Endometrial microvascular endothelial cells (primary cell): ENCODE data around the gene FEZF2. TPM values are rescaled to one million over a fixed set of nuclear protein-coding genes. Genes with fewer than 3 reads are reported as not detected.

ENCODE experiments used
- in situ Hi-C: cut with HindIII; loops from 2 replicates; pipeline ENCODE4 v1.10.0; 2017; ENCODE audit warnings: low sequenced_read_pairs, low pct_unique_long_range_greater_than_20kb; ENCODE audit errors: inconsistent ontology term
- total RNA-seq: library from RNA; depleted of rRNA; stranded (reverse); fragments of >200 nt; gene quantifications from one replicate; pipeline ENCODE4 v1.2.3, GENCODE V29; 2015; ENCODE audit errors: inconsistent ontology term

FEZF2 gene
- total RNA-seq, result not detected

DNA sequence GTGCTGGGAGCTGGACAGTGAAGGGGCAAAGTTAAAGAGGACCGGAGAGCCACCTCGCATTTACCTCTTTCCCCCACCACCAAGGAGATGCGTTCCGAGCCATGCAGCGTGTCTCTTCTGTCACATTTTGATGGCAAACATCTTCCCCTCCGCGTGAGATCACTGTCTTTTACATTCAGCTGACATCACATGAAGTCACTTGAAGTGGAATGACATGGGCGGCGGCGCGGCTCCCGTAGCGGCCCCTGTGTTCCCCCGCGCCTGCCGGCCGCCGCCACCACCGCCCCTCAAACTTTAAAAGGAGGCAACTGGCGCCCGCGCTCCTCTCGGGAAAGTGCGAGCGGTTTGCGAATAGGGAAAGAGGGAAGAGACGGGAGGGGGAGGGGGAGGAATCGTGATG, at the start of gene FEZF2:
Gene FEZF2 (minus strand): TSS at position 336 of the 400 bp plus-strand sequence. CDS start 682 bp downstream, outside the sequence.
- in situ Hi-C loops, result no loop called here

GRCh38 chr3:62421207-62421606, 47.9 kb upstream of the FEZF2 start:
- in situ Hi-C loops, result no loop called here

- in situ Hi-C loops, result no loop called here
These were observed 42.8 kb upstream of the FEZF2 start for GRCh38 chr3:62416144-62416543.

DNA sequence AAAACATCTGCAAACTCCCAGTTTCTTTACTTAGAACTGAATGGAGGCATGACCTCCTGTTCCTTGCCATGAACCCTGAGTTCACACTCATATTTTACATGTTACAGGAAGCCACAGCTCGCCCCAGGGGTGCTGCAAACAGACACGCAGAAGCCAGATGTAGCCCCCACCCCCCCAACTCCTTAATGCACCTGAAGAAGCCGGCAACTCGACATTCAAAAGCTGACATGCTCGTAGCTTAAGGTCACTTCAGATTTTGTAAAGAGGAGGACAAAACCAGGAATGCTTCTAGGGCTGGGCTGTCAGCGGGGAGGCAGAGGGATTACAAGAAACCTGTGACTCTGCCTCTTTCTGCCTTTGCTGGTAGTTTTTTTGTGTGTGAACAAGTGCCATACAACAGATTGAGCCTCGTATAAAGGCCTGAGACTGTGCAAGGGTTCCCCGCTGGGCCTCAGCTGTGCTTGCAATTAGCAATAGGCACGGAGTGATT, 42.0 kb upstream of the FEZF2 start:
- in situ Hi-C loops, result no loop called here

GRCh38 chr3:62414786-62415185, 41.4 kb upstream of the FEZF2 start:
- in situ Hi-C loops, result no loop called here

- in situ Hi-C loops, result no loop called here
These were observed 40.3 kb upstream of the FEZF2 start for GRCh38 chr3:62413687-62414086.

DNA sequence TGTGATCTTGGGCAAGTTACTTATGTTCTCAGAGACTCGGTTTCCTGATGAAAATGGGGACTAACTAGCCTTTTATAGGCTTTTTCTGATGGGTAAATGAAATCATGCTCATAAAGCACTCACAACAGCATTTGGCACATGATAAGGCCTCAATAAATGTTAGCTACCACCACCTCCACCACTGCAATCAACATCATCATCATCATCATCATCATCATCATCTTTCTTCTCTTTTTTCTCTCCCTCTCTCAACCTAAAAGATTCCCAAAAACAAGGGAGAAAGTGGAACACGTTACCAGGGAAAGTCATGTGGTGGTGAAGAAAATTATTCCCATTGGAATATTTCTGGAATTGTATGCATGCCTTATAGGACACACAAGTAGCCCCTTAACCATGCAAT, 33.6 kb upstream of the FEZF2 start:
- in situ Hi-C loops, result no loop called here

DNA sequence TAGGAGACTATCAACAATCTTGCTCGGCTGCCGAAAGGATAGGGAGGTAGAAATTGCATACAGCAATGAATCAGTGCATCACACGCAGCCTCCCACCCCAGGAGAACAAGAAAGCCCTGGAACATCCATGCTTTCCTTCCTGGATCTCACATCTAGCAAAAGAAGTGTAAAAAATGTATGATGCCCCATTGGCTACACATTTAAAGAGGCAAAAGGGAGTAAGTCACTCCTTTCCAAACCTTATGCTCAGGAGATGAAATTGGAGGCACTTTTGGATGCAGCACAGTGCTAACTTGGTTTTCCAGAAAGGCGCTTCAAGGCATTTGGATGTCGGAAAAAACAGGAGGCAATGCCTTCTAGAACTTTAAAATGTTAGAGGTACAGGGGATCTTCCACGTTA, 32.2 kb upstream of the FEZF2 start:
- in situ Hi-C loops, result no loop called here

- in situ Hi-C loops, result no loop called here
These were observed 31.8 kb upstream of the FEZF2 start for GRCh38 chr3:62405135-62405534.

GRCh38 chr3:62404321-62404720, 31.0 kb upstream of the FEZF2 start:
- in situ Hi-C loops, result no loop called here

DNA sequence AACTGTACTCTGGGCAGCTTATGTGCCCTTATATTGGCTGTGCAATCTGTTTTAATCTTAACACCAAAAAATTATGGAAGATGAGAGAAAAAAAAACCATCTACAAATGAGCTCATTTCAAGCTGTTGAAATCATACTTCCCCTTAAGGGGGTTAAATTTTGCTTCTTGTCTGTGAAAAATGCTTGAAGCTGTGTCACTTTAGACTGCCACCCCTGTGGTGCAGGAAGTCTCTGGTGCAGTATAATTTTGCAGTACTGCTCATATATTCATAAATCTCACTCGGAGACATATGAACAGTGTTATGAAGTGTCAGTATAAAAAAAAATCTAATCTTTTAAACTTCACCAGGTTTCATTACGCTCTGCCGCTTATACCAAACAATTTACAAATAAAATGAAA, 30.4 kb upstream of the FEZF2 start:
- in situ Hi-C loops, result no loop called here

DNA sequence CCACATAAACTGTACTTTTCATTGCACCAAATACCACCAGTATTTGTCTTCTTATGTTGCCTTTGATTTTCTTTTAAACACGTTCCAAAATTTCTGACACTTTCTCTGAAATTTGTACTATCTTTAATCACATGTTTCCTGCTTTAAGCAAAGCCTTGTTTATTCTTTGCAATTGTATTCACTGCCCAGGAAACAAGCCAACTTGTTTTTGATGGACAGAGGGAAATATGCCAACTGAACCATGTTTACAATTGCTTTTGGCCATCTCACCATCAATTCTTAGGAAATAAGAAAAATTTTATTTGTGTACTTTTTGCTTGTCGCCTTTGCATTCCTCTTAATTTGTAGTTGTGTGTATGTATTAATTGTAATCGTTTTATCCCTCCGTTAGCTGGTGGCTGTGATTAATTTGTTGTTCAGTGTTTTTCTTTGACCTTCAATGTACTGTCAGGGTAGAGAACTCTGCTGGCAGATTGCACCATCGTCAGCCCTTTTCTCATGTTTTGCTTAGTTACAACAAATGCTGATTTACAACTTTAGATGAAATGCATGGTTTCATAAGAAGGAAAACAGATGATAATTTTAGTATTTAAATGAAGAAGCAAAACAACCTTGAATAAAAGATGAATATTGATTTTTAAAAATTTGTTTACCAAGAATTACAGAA, 19.4 kb upstream of the FEZF2 start:
- in situ Hi-C loops, result no loop called here

GRCh38 chr3:62387251-62387650, 13.9 kb upstream of the FEZF2 start:
- in situ Hi-C loops, result no loop called here

DNA sequence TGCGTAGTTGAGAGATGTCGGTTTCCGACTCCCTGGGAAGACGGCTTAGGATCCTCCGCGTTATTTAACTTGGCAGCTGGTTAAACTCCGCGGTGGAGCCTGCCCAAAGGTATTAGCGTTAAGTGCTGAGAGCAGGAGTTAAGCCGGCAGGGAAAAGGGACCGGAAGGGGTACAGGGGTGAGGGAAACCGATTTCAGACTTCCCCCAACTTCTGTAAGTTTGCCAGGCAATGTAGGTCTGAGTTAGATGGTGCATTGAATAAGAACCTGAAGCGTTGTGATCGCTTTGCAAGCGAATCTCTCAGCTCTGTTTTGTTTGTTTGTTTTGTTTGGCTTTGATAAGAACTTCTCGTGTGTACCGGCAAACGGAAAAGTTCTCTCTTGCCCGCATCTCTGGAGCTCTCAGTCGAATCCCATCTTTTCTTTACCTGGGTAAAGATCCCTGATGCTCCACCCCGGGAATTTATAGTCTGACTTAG, 6.0 kb upstream of the FEZF2 start:
- in situ Hi-C loops, result no loop called here

DNA sequence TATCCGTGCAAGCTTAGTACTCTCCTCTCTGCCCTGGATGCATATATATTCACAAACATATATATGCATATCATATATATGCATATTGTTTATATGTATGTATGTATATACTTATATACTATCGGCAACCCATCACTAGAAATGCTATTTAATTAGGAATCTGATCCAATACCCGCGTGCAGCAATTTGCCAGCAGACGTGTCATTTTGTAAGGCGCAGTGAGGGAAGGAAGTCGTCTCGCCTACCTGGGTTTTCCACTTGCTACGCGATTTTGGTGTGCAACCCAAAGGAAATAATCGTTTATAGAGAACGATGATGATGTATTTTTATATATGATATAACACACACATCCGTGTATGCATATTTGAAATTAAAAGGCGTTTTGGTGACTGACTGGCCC, 5.6 kb upstream of the FEZF2 start:
- in situ Hi-C loops, result no loop called here

DNA sequence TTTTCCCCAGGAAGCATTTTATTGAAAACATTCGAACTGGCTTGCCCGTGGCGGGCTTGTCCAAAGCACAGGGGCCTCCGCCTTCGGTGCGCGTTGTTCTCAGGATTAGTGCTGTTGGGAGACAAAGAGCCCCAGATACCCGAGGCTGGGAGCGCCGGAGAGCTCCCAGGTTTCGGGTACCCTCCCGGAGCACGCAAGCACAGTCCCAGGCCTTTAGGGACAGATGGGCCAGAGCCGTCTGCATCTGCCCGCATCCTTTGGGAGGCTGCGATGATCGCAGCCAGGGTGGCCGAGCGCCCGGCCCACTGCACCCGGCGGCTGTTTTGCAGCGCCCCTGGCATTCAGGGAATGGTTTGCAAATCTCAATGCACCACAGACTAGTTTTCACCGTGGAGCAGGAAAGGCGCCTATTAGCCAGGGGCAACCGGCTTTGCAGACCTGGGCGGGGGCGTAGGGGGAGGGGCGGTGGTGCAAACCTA, 5.0 kb upstream of the FEZF2 start:
- in situ Hi-C loops, result no loop called here

DNA sequence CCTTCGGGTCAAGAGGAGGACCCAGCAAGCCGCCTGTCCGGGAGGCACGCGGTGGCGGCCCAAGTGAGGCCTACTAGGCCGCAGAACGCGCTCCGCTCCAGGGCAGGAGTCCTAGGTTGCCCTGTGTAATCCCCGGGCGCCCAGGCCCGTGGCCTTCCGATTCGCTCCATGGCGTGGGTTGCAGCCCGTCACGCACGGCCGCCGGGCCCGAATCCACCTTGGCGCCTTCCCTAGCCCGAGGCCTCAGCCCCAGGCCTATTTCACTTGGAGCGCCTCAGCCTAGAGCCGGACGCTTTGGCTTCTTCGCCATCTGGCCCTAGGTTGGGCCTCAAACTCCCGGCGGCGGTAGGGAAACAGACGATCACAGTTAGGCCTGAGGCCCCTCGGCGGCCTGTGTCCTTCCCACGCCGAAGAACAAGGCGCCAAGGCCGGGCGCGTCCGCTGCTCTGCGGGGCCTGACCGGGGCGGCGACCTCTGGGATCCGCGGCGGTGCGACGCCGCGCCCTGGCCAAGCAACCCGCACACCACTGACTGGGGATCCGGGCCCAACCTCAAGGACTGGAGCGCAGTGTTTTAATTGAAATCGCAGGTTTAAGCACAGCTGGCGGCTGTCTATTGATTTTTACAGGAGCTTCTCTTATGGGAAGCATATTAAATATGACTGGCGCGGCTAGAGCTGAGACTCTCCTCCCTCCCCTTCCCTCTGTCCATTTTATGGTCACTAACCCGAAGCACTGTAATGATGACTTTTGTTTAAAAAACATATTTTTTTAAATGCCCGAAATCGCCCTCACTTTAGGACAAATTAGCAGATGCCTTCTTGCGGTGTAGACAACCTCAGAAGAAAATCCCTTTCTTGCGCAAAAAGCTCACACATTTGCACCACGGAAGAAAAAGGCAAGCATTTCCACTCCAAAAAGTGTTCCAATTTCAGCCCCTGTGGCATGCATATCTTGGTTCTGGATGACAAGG, 3.8 kb upstream of the FEZF2 start:
- in situ Hi-C loops, result no loop called here

DNA sequence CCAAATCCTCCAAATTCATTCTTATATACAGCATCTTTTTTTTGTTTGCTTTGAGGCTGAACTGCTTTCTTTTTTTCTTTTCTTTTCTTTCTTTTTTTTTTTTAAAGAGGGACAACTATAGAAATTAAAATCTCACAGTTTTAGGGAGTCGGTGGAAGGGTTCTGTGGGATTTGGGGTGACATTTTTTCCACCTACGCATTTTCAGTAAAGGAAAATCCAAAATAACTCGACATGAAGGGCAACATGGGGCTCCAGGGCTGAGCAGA, 3.0 kb upstream of the FEZF2 start:
- in situ Hi-C loops, result no loop called here

- in situ Hi-C loops, result no loop called here
These were observed 2.5 kb upstream of the FEZF2 start for GRCh38 chr3:62375655-62376453.
